Esophagus squamous epithelium (tissue), 5 donors: ENCODE measurements around the gene PPM1M. TPM values are rescaled to one million over a fixed set of nuclear protein-coding genes. Genes with fewer than 3 reads are reported as not detected.

Source experiments
- DNase-seq: peaks from one replicate; lab custom pipeline; 2025; lab: John Stamatoyannopoulos, UW
- H3K27ac ChIP-seq, 4 donors: fragments of 200-600 bp; sonication (generic); one replicate each; pipeline ENCODE4 v1.5.1; 2016 to 2019; ENCODE audit warnings: mild to moderate bottlenecking in 1 of 4
- H3K27me3 ChIP-seq, 4 donors: fragments of 200-600 bp; sonication (generic); 1 replicate in 3 of 4; 2 replicates in 1 of 4; pipeline versions ENCODE4 v1.5.1 to v1.6.0; 2017 to 2021; ENCODE audit warnings: antibody characterized with exemption in 1 of 4
- H3K36me3 ChIP-seq, 3 donors: fragments of 200-600 bp; sonication (generic); one replicate each; pipeline ENCODE4 v1.5.1; 2016 to 2019
- H3K4me1 ChIP-seq, 3 donors: fragments of 200-600 bp; sonication (generic); one replicate each; pipeline ENCODE4 v1.5.1; 2017 to 2019
- H3K4me3 ChIP-seq, 4 donors: fragments of 200-600 bp; sonication (generic); 1 replicate in 3 of 4; 2 replicates in 1 of 4; pipeline ENCODE4 v1.5.1; 2016 to 2019; ENCODE audit warnings: mild to moderate bottlenecking in 2 of 4, moderate library complexity in 1 of 4
- H3K9me3 ChIP-seq, 3 donors: fragments of 200-600 bp; sonication (generic); one replicate each; pipeline ENCODE4 v1.5.1; 2016 to 2019
- CTCF ChIP-seq, 6 experiments: fragments of 450-650 bp in 4 of 6; fragments of 200-600 bp in 2 of 6; sonication (generic) in 2 of 6; IDR thresholded peaks; one replicate each; pipeline ENCODE4 v1.5.1; 2016 to 2019; ENCODE audit warnings: antibody characterized with exemption in 6 of 6, mild to moderate bottlenecking in 4 of 6, moderate library complexity in 4 of 6
- POLR2A ChIP-seq, 4 donors: fragments of 450-650 bp; IDR thresholded peaks; one replicate each; pipeline ENCODE4 v1.6.1; 2017; ENCODE audit warnings: antibody characterized with exemption in 4 of 4, mild to moderate bottlenecking in 4 of 4, moderate library complexity in 3 of 4
- WGBS, 2 donors: methylation state at CpG; one replicate each; pipeline ENCODE4 v1.1.5; 2018; 5-methylcytosine and 5-hydroxymethylcytosine counted together
- intact Hi-C: fragments of 100-400 bp; cut with DNase I; formaldehyde crosslinking; loops from one replicate; pipeline ENCODE4 v1.15.0; 2022
- total RNA-seq, 4 donors: library from RNA; depleted of rRNA; stranded (reverse); fragments of >200 nt; gene quantifications; one replicate each; pipeline ENCODE4 v1.1.0, GENCODE V29; 2016
- donor health status: DM: yes; HTN: yes; CAD: no.

Gene PPM1M
- total RNA-seq, 4 donors from 2014 or later: 3.2 to 25.6 (median 12.3) TPM

GRCh38 chr3:52218937-52219650, 26.5 kb upstream of the PPM1M start:
- WGBS, 2 donors: 10% methylated on average over 2 of the region's 6 CpGs; no CpG with 5 or more reads in 1 of the 2 donors
- Histone ChIP-seq H3K27ac (peak overlapping the region; percentile 81 to 91 (median 86)), H3K4me1 (peaks cover 33 to 64% (median 41%) of the 10 kb centered on the region in 3 donors), H3K9me3 (no peaks in the 10 kb centered on the region), H3K4me3 (no peak overlapping the region), H3K36me3 (peaks cover 0 to 21% (median 8%) of the 10 kb centered on the region in 3 donors), H3K27me3 (no peaks in the 10 kb centered on the region)
- TF ChIP-seq CTCF (IDR thresholded peaks at IDR 0.05) (peak in 1 of 6 experiments; percentile 15), POLR2A (IDR thresholded peaks at IDR 0.05) (no peak)
- intact Hi-C loops: no loop called here
- DNase-seq: no peak

- Histone ChIP-seq H3K27me3 (no peaks in the 10 kb centered on the region), H3K4me3 (no peak overlapping the region), H3K36me3 (peaks cover 0 to 7% (median 0%) of the 10 kb centered on the region in 3 donors), H3K27ac (no peak overlapping the region), H3K4me1 (peaks cover 33 to 64% (median 41%) of the 10 kb centered on the region in 3 donors), H3K9me3 (no peaks in the 10 kb centered on the region)
- intact Hi-C loops: loop anchor here (5.0 kb wide), 1 partner anchor 122 kb away; no protein-coding TSS in a partner anchor
- 25 to 35% methylated on average over 4 to 8 of the region's 9 CpGs for WGBS, 2 donors
- TF ChIP-seq CTCF (IDR thresholded peaks at IDR 0.05) (peak; percentile 85 to 96 (median 90)), POLR2A (IDR thresholded peaks at IDR 0.05) (no peak)
- DNase-seq: no peak
Observed at GRCh38 chr3:52220380-52221026, 25.1 kb upstream of the PPM1M start.

GRCh38 chr3:52221141-52221562, 24.4 kb upstream of the PPM1M start:
- intact Hi-C loops: loop anchor here (5.0 kb wide), 1 partner anchor 121 kb away; no protein-coding TSS in a partner anchor

GRCh38 chr3:52221563-52222318, 23.8 kb upstream of the PPM1M start:
- intact Hi-C loops: loop anchor here (5.0 kb wide), 1 partner anchor 121 kb away; no protein-coding TSS in a partner anchor
- H3K4me1 ChIP-seq: peaks cover 24 to 54% (median 35%) of the 10 kb centered on the region in 3 donors
- 95 to 100% methylated on average over 3 of the region's 34 CpGs for WGBS, 2 donors
- DNase-seq: no peak
- TF ChIP-seq POLR2A (IDR thresholded peaks at IDR 0.05) (no peak), CTCF (IDR thresholded peaks at IDR 0.05) (no peak)
- H3K27ac ChIP-seq: no peak overlapping the region
- H3K9me3 ChIP-seq: no peaks in the 10 kb centered on the region
- no peak overlapping the region for H3K4me3 ChIP-seq
- H3K27me3 ChIP-seq: no peaks in the 10 kb centered on the region
- H3K36me3 ChIP-seq: no peaks in the 10 kb centered on the region

More at GRCh38 chr3:52221141-52221562, 24.4 kb upstream of the PPM1M start:
- Histone ChIP-seq H3K4me3 (no peak overlapping the region), H3K4me1 (peaks cover 30 to 60% (median 40%) of the 10 kb centered on the region in 3 donors), H3K36me3 (peaks cover 0 to under 1% (median 0%) of the 10 kb centered on the region in 3 donors), H3K27me3 (no peaks in the 10 kb centered on the region), H3K9me3 (no peaks in the 10 kb centered on the region), H3K27ac (no peak overlapping the region)
- 94 to 95% methylated on average over 7 to 26 of the region's 27 CpGs for WGBS, 2 donors
- TF ChIP-seq CTCF (IDR thresholded peaks at IDR 0.05) (no peak), POLR2A (IDR thresholded peaks at IDR 0.05) (no peak)
- DNase-seq: no peak
